ENCODE data around the gene SEMA3E.

GRCh38 chr7:83652481-83652880 is 3.5 kb upstream of the SEMA3E start:
- TF ChIP-seq ZNF274 (IDR thresholded peaks at IDR 0.05; ENCODE audit: low read depth, low read length) (no peak), SUZ12 (IDR thresholded peaks at IDR 0.05; ENCODE audit: extremely low read depth, insufficient read depth, insufficient read length) (no peak), YY1 (IDR thresholded peaks at IDR 0.05; ENCODE audit: insufficient read depth, insufficient read length) (no peak)
